GM21619 (cell line): ENCODE results near the gene DYNC1I1.

Experiments used
- ATAC-seq: cut with Tn5 transposase; IDR thresholded peaks from one replicate; pipeline ENCODE4 v1.9.1; 2021; ENCODE audit not compliant: unreplicated experiment

Gene DYNC1I1

DNA sequence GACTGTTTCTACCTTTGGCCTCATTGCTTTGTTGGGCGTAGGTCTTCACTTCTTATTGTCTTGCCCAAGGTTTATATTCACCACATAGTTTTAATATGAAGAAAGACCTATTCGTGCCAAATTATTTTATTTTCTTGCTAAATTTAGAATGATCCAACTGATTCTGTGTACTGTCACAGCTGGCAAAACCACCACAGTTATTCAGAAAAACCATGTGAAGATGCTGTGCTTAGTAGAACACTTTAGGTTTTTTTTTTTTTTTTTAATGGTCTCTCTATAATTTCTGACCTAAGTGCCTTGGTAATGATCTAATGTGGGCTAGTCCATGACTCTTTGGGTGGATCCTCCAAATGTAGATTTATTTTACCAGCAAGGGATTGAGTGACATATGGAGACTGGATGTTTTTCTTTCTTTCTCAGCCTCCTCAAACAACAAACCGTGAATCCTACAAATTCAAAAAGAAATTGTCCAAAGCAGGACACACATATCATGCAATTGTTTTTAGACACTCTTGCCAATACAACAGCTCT, 243.8 kb downstream of the DYNC1I1 start:
- no peak for ATAC-seq

DNA sequence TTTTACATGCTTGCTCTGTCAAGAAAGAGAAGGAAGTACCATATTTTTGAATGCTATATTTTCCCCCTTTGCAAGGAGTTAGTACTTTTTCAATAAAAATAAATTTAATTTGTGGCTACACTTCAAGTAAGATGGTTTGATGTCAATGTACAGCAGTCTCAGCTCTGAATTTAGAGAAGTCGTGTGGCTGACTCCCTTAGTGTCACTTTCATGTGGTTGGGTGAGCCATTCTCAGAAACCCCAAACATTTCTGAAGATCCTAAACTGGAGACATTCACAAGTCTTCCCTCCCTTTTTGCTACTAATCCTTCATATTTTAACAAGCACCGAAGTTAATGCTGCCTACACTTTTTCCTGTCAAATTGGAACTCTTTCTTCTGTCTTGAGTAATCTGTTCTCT, 244.4 kb downstream of the DYNC1I1 start:
- no peak for ATAC-seq

DNA sequence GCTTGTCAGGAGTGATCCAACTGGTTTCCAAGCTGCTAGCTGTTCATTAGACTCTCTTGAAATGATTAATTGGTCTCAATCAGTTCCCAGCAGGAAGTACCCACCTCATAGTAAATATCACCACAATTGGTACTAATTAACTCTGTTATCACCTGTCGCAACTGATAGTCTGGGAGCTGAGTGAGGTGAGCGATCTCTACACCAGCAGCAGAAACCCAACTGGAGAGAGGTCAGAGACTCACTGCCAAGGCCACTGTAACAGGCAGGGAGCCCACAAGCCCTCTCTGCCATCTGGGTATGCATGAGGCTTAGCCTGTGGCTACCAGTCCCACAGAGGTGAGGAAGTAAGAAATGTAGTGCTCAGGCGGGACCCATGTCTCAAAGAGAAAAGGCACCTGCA, 245.5 kb downstream of the DYNC1I1 start:
- ATAC-seq = no peak

GRCh38 chr7:96021568-96021967, 249.2 kb downstream of the DYNC1I1 start:
- ATAC-seq = no peak

DNA sequence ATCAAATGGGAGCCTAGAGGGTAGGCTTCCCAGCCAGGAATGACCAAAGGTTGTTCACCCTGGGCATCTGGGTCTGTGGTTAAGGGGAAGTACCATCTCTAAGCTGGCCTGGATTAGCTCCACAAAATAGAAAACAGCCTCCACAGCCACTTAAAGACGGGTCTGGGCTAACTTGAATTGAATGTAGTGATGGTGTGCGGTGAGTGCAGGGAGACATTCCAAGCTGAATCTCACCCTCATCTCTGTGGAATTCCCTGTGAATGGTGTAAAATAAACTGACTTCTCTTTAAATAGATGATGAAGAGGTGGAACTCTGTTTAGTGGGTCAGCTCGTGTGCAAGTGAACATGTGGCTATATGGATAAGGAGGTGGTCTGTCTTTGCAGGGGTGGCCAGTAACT, 251.0 kb downstream of the DYNC1I1 start:
- no peak for ATAC-seq

DNA sequence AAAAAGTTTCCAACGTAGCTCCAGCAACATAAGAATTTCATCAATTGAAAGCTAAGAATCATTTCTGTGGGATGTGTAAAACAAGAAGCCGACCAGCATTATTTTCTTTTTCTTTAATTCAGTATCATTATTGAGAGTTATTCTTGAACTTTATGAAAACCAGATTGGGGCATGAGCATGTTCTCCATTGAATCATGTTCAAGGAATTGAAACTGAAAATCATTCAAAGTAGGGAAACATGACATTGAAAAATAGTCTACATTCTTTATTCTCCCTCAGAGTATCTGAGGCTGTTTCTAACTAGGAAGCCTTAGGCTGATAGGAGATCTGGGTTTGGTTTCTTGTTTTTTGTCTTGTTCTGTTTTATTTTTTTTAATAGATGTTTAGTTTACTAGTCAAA, 253.7 kb downstream of the DYNC1I1 start:
- ATAC-seq = no peak

GRCh38 chr7:96026611-96027010, 254.3 kb downstream of the DYNC1I1 start:
- ATAC-seq = no peak

- ATAC-seq = no peak
Observed at GRCh38 chr7:96028729-96029128, 256.4 kb downstream of the DYNC1I1 start.

- ATAC-seq = no peak
Observed at GRCh38 chr7:96033009-96033598, 260.8 kb downstream of the DYNC1I1 start.

GRCh38 chr7:96034940-96035727, 262.8 kb downstream of the DYNC1I1 start:
- ATAC-seq = no peak

DNA sequence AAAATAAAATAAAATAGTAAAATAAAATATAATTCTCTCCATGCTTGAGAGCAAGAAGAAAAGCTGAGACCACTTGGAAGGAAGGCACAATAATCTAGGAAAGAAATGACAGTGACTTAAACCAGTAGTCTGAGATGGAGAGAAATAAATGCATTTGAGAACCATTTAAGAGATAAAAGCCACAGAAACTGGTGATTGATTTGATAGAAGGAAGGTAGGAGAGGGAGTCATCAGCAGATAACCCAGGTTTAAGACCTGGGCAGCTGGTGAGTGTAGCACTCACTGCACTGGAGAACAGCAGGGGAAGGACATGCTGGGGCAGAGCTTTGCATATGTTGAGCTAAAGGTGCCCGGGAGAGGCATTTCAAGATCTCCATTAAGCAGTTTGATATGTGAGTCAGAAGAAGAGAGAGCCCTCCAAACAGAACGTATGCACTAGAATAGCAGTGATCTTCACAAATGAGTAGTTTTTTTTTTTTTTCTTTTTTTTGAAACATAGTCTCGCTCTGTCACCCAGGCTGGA, 268.0 kb downstream of the DYNC1I1 start:
- ATAC-seq = no peak

DNA sequence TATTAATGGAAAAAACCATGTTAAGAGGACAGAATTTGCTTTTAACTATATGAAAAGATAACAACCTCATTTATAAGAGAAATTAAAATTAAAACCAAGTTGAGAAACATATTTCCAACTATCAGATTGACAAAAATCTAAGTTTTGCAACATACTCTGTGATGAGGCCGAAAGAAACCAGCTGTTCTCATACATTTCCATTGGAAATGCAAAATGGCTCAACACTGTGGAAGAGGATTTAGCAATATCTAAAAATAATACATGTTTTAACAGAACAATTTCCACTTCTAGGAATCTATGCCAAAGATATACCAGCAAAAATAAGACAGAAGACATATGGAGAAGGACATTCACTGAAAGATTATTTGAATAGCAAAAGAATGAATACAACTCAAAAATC, 268.8 kb downstream of the DYNC1I1 start:
- ATAC-seq = no peak

DNA sequence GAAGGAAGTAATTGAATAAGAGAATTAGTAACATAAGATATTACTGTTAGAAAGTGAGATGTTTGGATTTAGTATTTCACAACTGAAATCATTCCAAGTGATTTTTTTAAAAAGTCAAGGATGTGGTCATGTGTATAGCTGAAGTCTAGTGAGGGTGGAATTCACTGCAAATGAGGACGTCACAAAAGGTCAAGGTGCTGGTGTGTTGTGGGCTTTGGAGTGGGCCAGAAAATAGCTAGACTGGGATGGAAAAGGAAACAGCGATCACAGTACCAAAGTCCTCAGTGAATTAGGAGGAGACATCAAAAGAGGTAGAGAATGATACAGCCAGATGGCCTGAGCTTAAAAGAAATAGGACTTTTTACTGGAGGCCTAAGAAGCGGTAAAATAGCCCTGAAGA, 272.8 kb downstream of the DYNC1I1 start:
- ATAC-seq = no peak

DNA sequence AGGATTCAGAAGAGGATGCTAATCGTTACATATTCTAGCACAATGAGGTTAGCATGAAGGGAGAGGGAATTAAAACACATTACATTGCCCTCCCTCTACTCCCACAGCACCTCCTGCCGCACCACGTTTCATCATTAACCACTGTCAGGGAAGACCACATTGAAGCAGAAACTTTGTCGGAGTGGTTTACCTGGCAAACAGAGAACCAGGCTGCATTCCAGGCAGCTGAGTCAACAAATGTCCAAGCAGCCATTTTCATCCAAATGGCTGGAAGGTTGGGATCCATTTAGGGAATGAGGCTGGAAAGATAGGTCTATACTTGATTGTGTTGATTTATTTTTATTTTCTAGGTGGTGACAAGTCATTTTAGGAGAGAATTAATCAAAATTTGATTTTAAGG, 273.6 kb downstream of the DYNC1I1 start:
- ATAC-seq = no peak

DNA sequence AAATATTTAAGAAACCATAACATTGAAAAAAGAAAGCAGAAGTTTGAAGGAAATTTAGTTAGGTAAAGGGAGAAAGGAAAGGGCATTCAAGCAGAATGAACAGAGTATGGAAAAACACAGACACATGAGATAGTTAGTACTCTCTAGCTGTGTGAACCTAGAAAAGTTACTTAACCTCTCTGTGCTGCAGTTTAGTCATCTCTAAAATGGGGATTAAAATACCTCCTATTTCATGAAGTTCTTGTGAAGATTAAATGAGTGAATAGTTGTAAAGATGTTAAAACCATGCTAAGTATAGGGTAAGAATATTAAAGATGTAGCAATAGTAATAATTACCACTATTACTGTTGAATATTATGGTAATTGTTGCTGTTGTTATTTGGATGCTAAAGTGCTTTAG, 279.9 kb downstream of the DYNC1I1 start:
- ATAC-seq = no peak

- ATAC-seq = no peak
Observed at GRCh38 chr7:96052860-96053470, 280.6 kb downstream of the DYNC1I1 start.

DNA sequence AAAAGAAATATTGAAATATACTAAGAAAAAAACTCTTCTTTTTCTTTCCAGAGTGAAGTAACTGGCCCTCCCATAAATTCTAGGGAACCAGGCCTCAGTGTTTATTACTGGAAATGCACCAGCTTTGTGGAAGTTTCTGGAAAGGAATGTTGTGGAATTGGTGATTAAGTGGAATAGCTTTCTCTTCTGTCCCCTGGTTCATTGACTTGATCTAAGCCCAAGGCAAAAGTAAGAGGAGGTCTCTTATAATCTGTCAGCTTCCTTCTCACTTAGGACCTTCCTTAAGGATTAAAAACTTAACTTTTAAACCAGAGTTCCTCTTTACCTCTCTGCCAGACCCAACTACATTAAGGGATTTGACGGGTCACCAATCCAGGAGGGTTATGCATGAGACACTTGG, 283.4 kb downstream of the DYNC1I1 start:
- ATAC-seq = no peak

DNA sequence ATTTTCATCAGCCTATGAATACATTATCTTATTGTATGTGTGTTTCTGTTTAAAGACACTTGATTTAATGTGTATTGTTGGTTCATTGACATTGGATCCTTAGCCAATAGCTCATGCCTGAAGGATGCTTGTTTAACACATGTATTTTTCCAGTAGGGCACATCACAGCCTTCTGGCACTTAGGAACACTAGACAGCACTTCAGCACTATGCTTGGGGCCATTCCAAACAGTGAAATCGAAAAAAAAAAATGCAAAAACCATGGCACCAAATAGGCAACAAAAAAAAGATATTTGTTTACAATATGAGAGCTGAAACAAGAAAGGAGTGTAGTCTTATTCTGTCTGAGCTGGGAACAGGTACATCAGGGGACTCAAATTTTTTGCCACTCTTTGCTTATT, 286.7 kb downstream of the DYNC1I1 start:
- no peak for ATAC-seq

DNA sequence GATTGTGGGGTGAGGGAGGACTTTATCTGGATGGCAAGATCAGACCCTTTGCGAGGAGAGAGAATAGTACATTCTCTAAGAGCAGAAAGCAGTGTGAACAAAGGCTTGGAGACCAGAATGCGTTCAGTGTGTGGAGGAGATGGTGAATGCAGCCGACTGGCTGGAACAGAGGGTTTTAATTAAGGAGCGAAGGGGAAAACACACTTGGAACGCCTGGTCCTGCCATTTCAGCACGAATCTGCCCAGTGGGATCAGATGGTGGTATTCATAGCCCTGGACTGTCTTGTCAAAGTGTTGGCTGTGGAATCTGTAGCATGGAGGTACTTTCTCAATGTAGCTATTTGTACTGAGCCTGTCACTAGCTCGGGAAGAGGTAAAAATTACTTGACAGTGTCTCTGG, 288.7 kb downstream of the DYNC1I1 start:
- ATAC-seq = no peak

- no peak for ATAC-seq
Observed at GRCh38 chr7:96061844-96062243, 289.5 kb downstream of the DYNC1I1 start.

DNA sequence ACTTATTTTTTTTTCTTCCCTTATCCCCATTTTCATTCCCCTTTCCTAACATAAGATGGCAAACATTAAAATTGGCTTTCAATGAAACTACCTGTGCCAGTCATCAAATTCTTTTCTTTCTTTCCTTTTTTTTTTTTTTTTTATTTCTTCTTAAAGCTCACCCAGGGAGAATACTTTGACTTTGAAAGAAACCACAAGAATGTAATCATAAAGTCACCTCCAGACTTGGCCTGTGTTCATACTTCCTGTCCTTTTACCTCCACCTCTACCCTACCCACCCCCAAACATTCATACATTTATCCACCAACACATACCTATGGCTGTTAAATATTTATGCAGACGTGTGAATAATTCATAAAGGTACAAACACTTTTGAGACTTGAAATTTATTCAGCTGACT, 295.0 kb downstream of the DYNC1I1 start:
- no peak for ATAC-seq

DNA sequence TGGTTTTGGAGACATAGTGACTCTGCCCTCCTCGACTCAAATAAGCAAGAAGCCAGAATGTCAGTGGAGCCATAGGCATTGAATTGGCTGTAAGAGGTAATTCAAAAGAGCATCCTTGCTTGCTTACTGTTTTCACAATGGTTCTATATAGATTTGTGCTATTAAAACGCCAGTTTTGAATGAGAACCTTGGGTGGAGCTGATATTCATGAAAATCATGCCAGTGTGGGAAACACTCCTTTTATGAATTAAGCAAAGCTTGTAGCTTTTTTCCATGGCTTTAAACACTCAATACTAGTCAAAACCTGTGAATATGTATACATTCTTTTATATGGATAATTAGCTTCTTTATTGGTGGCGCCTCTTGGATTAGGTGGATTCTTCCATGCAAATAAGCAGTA, 297.0 kb downstream of the DYNC1I1 start:
- no peak for ATAC-seq
